ENCODE data around the gene AIPL1.

The AIPL1 gene

DNA sequence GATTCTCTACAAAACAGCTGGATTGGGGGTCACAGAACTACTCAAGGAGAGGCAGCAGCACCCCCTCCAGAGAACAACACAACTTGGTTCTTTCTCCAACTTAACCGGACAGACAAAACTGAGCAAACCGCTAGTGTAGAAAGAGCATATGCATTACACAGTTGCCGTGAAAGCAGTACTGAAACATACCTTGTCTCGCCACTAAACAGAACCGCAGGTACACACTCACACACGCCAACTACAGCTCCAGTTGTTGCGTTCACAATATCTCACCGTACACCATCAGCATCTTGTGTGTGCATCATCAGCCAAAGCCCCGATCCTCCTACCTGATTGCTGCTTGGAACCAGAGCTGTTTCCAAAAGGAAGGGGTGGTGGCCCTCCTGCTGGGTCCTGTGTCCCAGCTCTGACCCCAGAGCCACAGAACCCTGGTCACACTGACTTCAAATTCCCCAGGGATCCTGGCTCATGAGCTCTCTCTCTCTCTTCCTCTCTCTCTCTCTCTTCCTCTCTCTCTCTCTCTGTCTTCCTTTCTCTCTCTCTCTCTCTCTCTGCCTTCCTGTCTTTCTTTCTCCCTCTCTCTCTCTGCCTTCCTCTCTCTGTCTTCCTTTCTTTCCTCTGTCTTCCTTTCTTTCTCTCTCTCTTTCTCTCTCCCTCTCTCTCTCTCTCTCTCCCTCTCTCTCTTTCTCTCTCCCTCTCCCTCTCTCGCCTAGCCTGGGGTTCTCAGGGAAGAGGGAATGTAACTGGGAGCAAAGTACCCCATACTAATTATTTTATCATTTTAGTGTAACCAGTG is 17.7 kb upstream of the AIPL1 start:
- in situ Hi-C loops (cut with HindIII; ENCODE audit: low pct_unique_long_range_greater_than_20kb, low sequenced_read_pairs), result no loop called here
- TF ChIP-seq JUND (IDR thresholded peaks at IDR 0.05; ENCODE audit: low read depth), result no peak
- DNase-seq (ENCODE audit: low read depth in 1 of 2, low spot score in 1 of 2), result no peak

DNA sequence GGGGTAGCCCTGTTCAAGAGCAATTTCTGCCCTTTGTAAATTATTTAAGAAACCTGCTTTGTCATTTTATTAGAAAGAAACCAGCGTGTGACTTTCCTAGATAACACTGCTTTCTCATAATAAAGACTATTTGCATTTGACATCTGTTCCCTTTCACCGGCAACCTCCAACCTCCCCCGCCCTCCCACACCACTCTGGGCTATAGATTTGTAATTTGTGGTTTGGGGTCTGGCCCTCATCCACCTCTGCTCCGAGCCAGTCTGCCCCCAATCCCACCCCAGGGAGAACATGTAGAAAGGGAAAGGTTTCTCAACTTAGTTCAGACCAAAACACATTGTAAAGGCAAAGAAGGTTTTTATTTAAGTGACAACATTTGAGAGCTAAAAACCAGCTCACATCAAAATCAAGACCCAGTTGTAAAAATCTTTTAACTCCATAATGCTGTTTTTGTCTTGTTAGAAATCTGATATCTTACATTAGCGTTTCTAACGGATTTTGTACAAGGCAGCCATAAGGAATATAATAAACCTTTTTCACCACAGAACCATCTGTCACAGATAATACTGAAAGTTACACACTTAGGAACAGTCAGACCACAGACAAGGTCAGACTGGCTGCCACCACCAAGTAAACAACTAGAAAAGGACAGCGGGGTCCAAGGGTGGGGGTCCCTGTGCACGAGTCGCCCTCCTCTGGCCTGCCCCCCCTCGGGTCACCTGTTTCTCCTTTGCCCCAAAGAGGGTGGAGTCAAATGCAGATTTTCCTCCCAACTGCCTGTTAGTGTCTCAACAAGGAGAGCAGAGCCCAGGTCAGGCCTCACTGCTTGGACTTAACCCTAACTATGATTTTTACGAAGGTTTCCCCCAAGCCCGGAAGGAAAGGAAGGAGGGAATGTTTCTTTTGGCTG is 16.3 kb upstream of the AIPL1 start:
- no peak for DNase-seq (ENCODE audit: low read depth in 1 of 2, low spot score in 1 of 2)
- TF ChIP-seq JUND (IDR thresholded peaks at IDR 0.05; ENCODE audit: low read depth), result no peak
- in situ Hi-C loops (cut with HindIII; ENCODE audit: low pct_unique_long_range_greater_than_20kb, low sequenced_read_pairs), result no loop called here

DNA sequence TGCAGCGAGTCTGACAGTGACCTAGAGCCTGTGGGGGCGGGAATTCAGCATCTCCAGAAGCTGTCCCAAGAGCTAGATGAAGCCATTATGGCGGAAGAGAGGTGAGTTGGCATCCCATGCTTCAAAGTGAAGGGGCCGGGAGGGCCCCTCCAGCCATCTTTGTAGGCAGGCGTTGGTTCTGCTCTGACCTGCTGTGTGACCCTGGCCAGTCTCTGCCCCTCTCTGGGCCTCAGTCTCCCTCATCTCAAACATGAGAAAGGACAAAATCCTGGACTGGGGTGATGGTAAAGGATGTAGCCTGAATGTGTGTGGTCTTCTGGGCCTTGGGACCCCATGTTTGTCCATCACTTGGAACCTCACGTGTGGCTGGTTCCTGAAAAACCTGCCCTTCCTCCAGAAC is 14.4 kb upstream of the AIPL1 start:
- in situ Hi-C loops (cut with HindIII; ENCODE audit: low pct_unique_long_range_greater_than_20kb, low sequenced_read_pairs), result no loop called here
- DNase-seq (ENCODE audit: low read depth in 1 of 2, low spot score in 1 of 2), result no peak
- TF ChIP-seq JUND (IDR thresholded peaks at IDR 0.05; ENCODE audit: low read depth), result no peak

DNA sequence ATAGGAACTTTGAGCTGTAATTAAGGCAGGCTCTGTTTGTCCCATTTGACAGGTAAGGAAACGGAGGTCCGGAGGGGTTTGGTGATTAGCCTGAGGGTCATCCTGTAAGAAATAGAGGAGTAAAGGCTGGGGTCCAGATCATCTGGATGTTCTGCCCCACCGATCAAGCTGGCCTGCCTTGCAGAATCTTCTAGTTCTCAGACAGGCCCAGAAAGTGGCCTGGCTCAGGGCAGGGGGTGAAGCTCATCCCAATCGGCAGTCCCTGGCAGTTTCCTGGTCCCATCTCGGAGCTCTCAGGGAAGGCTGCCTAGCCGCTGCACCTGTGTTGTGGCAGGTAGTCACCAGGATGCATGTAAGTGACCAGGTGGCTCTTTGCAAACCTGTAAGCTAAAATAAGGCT is 13.6 kb upstream of the AIPL1 start:
- DNase-seq (ENCODE audit: low read depth in 1 of 2, low spot score in 1 of 2), result no peak
- in situ Hi-C loops (cut with HindIII; ENCODE audit: low pct_unique_long_range_greater_than_20kb, low sequenced_read_pairs), result no loop called here
- TF ChIP-seq JUND (IDR thresholded peaks at IDR 0.05; ENCODE audit: low read depth), result no peak

DNA sequence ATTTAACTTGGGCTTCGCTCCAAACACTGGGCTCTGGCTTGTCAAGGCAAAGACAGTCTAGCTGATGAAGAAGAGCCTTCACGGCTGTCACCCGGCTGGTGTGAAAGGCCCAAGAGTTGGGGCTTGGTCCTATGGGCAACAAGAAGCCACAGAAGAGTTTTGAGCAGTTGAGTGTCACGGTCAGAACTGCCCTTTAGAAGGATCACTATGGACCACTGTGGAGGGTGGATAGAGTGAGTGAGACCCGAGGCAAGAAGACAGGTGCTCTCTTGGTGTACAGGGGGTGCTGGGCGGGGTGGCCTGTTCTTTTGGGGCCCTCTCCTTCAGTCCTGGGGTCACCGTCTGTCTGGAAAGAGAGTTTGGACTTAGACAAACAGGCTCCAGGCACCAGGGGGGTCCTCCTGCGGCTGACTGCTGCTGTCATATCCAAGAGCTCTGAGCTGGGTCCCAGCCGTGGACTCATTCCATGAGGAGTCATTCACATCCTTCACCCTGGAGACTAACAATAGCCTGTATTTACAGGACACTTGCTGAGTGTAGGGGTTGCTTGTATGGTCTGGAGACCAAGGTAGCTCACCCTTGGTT is 11.7 kb upstream of the AIPL1 start:
- in situ Hi-C loops (cut with HindIII; ENCODE audit: low pct_unique_long_range_greater_than_20kb, low sequenced_read_pairs), result no loop called here

DNA sequence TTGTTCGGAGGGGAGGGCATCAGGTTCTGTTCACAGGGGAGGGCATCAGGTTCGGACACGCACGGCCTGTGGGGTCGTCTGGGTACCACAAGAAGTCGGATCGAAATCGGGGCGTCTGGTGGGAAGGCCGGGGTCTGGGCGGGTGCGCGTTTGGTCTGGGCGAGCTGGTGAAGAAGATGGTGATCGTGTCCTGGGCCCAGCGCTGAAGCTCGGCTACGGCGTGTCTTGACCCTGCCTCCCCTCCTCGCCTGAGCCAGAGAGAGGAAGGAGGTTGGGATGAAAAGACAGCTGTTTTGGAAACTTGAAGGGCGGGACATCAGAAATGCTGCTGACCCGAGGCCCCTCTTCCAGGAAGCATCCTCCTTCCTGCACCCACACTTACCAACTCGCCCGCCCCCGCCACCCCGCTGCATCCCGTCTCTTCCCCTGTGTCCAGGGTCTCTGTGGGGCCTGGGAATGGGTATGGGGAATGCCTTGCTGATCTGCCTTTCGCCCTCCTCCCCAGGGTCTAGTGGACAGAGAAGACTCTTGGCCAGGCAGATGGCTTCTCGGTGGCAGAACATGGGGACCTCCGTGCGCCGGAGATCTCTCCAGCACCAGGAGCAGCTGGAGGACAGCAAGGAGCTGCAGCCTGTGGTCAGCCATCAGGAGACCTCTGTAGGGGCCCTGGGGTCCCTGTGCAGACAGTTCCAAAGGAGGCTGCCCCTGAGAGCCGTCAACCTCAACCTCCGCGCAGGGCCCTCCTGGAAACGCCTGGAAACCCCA is 9.8 kb upstream of the AIPL1 start:
- in situ Hi-C loops (cut with HindIII; ENCODE audit: low pct_unique_long_range_greater_than_20kb, low sequenced_read_pairs), result no loop called here
- DNase-seq (ENCODE audit: low read depth in 1 of 2, low spot score in 1 of 2), result no peak
- TF ChIP-seq JUND (IDR thresholded peaks at IDR 0.05; ENCODE audit: low read depth), result no peak

More for the DNA sequence above, 11.7 kb upstream of the AIPL1 start:
- no peak for TF ChIP-seq JUND (IDR thresholded peaks at IDR 0.05; ENCODE audit: low read depth)
- DNase-seq (ENCODE audit: low read depth in 1 of 2, low spot score in 1 of 2), result no peak

DNA sequence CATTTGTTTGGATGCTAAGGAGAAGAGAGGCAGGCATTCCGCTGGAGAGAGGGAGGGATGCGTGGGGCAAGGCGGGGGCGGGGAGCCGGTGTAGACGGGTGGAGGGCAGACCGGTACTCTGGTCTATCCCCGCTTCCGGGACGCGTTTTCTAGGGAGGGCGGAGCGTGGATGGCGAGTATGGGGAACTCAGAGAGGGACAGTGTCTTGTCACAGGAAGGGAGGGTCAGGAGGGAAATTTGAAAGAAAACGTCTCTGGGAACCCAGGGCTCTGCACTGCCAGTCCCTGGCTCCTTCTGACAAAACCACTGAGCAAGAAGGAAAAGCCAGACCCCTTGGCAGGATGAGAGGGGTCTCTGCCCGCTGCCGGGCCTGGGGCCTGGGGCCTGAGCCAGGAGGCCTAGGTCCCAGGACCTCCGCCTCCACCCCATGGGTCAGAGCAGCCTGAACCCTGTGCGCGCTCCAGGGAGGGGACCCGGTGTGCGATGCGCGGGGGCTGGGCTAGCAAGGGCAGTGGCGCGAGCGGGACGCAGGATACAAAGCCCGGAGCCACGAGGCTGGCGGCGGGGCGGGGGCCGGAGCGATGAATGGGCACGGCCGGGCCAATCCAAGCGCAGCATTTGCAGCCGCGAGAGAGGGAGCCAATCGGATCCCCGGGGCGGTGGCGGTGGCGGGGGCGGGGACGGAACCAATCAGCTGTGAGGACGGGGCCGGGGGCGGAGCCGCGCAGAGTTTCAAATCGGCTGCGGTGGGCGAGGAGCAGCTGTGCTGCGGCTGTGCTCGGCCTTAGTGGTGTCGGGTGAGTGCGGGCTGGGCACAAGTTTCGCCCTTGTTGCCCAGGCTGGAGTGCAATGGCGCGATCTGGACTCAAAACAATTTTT is 9.0 kb upstream of the AIPL1 start, which contains the start of gene PIMREG:
Gene PIMREG (plus strand): TSS at position 764 of the 879 bp plus-strand sequence. CDS start 656 bp downstream, outside the sequence.
- TF ChIP-seq JUND (IDR thresholded peaks at IDR 0.05; ENCODE audit: low read depth), result no peak
- peak; percentile 94 to 97 for DNase-seq (ENCODE audit: low read depth in 1 of 2, low spot score in 1 of 2)
- in situ Hi-C loops (cut with HindIII; ENCODE audit: low pct_unique_long_range_greater_than_20kb, low sequenced_read_pairs), result no loop called here

DNA sequence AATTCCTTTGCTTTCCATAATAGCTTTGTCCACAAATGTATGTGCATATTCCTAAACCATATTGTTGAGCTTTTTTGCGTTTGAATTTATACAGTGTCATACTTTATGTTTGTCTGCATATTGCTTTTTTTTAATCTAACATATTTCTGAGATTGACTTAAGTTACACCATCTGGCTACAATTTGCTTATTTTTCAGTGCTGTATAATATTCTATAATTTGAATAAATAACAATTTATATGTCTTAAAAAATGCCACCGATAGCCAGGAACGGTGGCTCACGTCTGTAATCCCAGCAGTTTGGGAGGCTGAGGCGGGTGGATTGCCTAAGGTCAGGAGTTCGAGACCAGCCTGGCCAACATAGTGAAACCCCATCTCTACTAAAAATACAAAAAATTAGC is 7.9 kb upstream of the AIPL1 start:
- no peak for TF ChIP-seq JUND (IDR thresholded peaks at IDR 0.05; ENCODE audit: low read depth)
- no peak for DNase-seq (ENCODE audit: low read depth in 1 of 2, low spot score in 1 of 2)
- in situ Hi-C loops (cut with HindIII; ENCODE audit: low pct_unique_long_range_greater_than_20kb, low sequenced_read_pairs), result no loop called here

DNA sequence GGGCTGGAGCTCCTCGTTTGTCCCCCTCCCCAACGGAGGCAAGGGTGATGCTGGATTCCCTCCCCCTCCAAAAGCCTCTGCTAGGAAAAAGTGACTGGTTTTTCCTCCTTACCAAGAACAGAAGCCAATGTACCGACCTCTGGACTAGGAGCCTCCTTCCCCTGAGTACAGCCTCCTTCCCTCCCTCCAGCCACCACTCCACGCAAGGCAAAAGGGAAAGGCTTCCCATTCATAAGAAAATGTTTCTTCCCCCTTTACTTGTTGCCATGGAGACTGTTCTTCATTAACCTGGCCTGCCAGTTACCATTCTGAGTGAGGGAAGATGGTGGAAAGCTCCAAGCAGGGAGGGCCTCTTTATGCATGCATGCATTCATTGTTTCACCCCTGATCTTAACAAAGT is 5.0 kb upstream of the AIPL1 start:
- DNase-seq (ENCODE audit: low read depth in 1 of 2, low spot score in 1 of 2), result no peak
- in situ Hi-C loops (cut with HindIII; ENCODE audit: low pct_unique_long_range_greater_than_20kb, low sequenced_read_pairs), result no loop called here
- no peak for TF ChIP-seq JUND (IDR thresholded peaks at IDR 0.05; ENCODE audit: low read depth)

DNA sequence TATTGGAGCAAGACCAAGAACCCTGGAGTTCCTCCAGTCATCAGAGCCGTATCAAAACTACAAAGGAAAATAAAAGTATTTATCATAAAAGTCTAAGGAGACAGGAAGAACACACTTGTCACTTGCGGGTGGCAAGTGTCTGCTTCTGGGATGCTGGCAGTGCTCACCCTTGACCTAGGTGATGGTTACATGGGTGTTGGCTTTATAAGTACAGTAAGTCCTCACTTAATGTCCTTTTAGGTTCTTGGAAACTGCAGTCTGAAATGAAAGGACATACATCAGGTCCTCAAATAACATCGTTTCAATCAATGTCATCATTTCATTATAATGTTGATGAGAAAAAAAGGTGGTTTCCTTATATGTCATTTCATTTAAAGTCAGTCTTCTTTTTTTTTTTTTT is 3.0 kb upstream of the AIPL1 start:
- no peak for TF ChIP-seq JUND (IDR thresholded peaks at IDR 0.05; ENCODE audit: low read depth)
- in situ Hi-C loops (cut with HindIII; ENCODE audit: low pct_unique_long_range_greater_than_20kb, low sequenced_read_pairs), result no loop called here

DNA sequence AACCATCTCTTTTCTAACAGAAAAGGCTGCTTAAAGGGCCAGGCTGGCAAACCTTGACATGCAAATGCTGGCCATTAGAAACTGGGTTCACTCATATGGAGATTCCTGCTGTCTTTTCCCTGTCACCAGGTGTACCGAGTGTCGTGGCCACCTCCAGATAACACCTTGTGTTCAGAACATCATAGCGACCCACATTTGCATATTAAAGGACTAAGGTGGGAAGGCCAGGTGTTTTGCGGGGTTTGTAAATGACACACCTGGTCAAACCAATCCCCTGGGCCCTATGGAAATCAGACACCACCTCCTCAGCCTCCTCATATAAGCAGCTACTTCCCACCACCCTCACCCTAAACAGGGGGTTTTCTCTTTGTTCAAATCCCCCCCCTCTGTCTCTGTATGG is 2.5 kb upstream of the AIPL1 start:
- in situ Hi-C loops (cut with HindIII; ENCODE audit: low pct_unique_long_range_greater_than_20kb, low sequenced_read_pairs), result no loop called here
- no peak for DNase-seq (ENCODE audit: low read depth in 1 of 2, low spot score in 1 of 2)
- no peak for TF ChIP-seq JUND (IDR thresholded peaks at IDR 0.05; ENCODE audit: low read depth)

More for the DNA sequence above, 3.0 kb upstream of the AIPL1 start:
- DNase-seq (ENCODE audit: low read depth in 1 of 2, low spot score in 1 of 2), result no peak
